KOPT-K1 (cell line): ENCODE results near the gene KIF3C.

Experiments used
- H3K27ac ChIP-seq: fragments of 200-600 bp; sonication (generic); 2 replicates; pipeline ENCODE4 v1.5.1; 2016; ENCODE audit warnings: antibody characterized with exemption, mild to moderate bottlenecking, low read depth, low read length; ENCODE audit not compliant: poor library complexity, severe bottlenecking
- H3K36me3 ChIP-seq: fragments of 200-600 bp; sonication (generic); 2 replicates; pipeline ENCODE4 v1.5.1; 2017; ENCODE audit warnings: antibody characterized with exemption, mild to moderate bottlenecking, low read length, moderate library complexity; ENCODE audit not compliant: insufficient read depth
- H3K9me3 ChIP-seq: fragments of 200-600 bp; sonication (generic); 2 replicates; pipeline ENCODE4 v1.5.1; 2017; ENCODE audit warnings: antibody characterized with exemption, low read length, mild to moderate bottlenecking; ENCODE audit not compliant: insufficient read depth, poor library complexity, severe bottlenecking

KIF3C gene

GRCh38 chr2:25895018-25895417, 87.3 kb downstream of the KIF3C start:
- H3K9me3 ChIP-seq, result no peaks in the 10 kb centered on the region
- H3K27ac ChIP-seq, result no peak overlapping the region
- no peaks in the 10 kb centered on the region for H3K36me3 ChIP-seq

DNA sequence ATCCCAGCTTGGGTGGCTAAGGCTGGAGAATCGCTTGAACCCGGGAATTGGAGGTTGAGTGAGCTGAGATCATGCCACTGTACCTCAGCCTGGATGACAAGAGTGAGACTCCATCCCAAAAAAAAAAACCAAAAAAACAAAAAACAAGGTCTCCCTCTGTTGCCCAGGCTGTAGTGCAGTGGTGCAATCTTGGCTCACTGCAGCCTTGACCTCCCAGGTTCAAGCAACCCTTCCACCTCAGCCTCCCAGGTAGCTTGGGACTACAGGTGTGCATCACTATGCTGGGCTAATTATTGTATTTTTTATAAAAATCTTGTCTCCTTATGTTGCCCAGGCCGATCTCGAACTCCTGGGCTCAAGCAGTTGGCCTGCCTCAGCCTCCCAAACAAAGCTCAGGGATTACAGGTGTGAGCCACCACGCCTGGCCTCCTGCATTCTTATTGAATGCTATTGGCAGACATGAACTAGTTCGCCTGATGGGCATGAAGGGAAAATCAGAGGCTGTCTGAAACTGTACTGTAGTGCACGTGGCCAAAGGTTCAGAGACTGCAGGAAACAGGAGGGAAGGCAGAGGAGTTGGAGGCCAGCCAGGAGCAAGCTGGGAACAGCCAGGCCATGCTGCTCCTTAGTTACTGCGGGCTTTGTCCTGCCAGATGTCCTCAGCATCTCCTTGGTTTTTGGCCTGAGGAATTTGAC, 88.0 kb downstream of the KIF3C start:
- Histone ChIP-seq H3K9me3 (no peaks in the 10 kb centered on the region), H3K36me3 (no peaks in the 10 kb centered on the region), H3K27ac (no peak overlapping the region)

DNA sequence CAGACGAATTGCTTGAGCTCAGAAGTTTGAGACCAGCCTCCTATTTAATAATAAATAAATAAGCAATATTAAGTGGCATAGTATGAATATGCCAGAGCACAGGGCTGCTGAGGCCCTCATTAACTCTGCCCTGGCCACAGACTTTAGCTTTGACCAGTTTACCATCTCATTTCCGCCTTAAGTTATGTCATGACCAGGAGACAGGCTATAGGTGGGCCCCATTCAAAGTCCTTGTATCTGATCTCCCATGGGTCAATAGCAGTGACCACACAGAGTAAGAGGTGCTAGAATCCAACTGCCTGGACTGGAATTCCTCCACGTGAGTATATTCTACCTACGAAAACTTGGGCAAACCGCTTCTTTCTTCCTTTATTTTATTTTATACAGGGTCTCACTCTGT, 90.6 kb downstream of the KIF3C start:
- Histone ChIP-seq H3K27ac (no peak overlapping the region), H3K36me3 (no peaks in the 10 kb centered on the region), H3K9me3 (no peaks in the 10 kb centered on the region)

DNA sequence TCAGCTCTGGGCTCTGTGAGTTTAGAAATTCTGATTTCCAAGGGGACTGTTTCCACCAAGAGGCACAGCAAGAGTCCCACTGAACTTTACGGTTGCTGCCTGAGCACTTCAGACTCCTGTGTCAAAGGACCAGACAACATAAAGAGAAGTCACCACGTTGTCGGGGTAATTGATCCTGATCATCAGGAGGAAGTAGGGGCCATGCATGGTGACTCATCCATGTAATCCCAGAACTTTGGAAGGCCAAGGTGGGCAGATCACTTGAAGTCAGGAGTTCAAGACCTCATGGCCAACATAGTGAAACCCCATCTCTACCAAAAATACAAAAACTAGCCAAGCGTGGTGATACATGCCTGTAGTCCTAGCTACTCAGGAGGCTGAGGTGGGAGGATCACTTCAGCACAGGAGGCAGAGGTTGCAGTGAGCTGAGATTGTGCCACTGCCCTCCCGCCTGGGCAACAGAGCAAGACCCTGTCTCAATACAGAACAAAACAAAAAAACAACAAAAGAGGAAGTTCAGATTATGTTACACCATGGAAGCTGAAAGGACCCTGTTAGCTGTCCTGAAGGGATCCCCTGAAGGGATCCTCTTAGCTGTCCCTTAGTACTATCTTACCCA, 94.6 kb downstream of the KIF3C start:
- no peaks in the 10 kb centered on the region for H3K36me3 ChIP-seq
- H3K27ac ChIP-seq, result no peak overlapping the region
- no peaks in the 10 kb centered on the region for H3K9me3 ChIP-seq

DNA sequence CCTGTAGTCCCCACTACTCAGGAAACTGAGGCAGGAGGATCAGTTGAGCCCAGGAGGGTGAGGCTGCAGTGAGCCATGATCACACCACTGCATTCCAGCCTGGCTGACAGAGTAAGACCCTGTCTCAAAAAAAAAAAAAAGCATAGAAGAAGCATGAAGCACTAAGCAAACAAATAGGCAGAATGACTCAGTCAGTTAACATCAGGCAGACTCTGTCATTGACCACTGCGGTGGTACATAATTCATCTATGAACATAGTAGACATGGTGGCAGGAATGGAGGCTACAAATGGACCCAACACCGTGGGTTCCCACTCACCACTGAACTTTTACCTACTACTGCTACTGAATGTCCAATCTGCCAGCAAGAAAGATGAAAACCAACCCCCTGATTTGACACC, 96.4 kb downstream of the KIF3C start:
- Histone ChIP-seq H3K27ac (no peak overlapping the region), H3K9me3 (no peaks in the 10 kb centered on the region)

GRCh38 chr2:25881764-25882163, 100.5 kb downstream of the KIF3C start:
- no peak overlapping the region for H3K27ac ChIP-seq
- H3K36me3 ChIP-seq, result no peaks in the 10 kb centered on the region
- H3K9me3 ChIP-seq, result no peaks in the 10 kb centered on the region

More for the DNA sequence above, 96.4 kb downstream of the KIF3C start:
- no peaks in the 10 kb centered on the region for H3K36me3 ChIP-seq

GRCh38 chr2:25879133-25879730, 103.1 kb downstream of the KIF3C start:
- Histone ChIP-seq H3K9me3 (no peaks in the 10 kb centered on the region), H3K36me3 (peaks cover 9% of the 10 kb centered on the region), H3K27ac (peak overlapping the region; percentile 87)

DNA sequence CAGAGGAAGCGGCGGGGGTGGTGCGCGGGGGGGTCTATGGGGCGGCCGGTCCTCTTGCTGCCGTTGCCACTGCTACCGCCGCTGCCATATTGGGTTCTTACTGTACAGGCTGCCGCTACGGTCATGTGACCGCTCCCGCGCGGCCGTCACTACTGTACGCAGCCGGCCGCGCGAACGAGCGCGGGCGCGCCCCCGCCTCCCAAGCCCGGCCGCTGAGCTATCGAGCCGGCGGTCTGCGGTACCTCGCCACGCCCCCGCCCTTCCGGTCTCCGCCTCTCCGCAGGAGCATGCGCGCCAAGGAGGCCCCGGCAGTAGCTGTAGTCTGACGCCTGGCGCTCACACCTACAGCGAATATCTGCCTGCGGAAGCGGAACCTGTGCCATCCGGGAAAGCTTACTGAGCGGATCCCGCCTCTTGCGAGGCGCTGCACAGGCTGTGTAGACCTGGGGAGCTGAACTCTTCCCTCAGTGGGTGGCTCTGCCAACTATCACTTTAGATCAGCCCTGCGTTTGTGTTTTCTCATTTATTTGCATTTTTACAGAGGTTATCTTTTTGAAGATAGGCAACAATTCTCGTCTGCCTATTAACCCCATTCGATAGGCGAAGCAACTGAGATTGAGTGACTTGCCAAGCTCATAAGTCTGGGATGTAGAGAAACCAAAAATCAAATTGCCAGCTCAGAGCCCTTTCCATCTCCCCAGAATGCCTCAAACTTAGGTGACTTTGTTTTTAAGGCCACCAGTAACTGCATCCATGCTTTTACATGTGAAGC, 103.8 kb downstream of the KIF3C start, which contains the start of gene ASXL2:
Gene ASXL2, minus strand, starts transcription at position 127 of the 772 bp plus-strand sequence. CDS start 265 bp downstream, outside the sequence.
- peak within 1 kb of the TSS; percentile 87 for H3K27ac ChIP-seq
- H3K9me3 ChIP-seq, result no peaks in the 10 kb centered on the region
- peaks cover 13% of the 10 kb centered on the region for H3K36me3 ChIP-seq

GRCh38 chr2:25877431-25878360, 104.6 kb downstream of the KIF3C start:
- Histone ChIP-seq H3K27ac (peak overlapping the region; percentile 87), H3K9me3 (no peaks in the 10 kb centered on the region)

More at GRCh38 chr2:25877431-25878360, 104.6 kb downstream of the KIF3C start:
- peaks cover 13% of the 10 kb centered on the region for H3K36me3 ChIP-seq
